Activated T-helper 2 cell treated with anti-CD3 and anti-CD28 coated beads, Interferon-gamma antibody, Interleukin-2, Interleukin-4, amounts not matched to agents 10 μg/mL and 5 μg/mL and 100 μg/mL, durations not matched to agents 14 hours and 24 hours and 36 hours (primary cell): ENCODE measurements around the gene DUSP6. TPM values are rescaled to one million over a fixed set of nuclear protein-coding genes. Genes with fewer than 3 reads are reported as not detected.

Experiments used
- DNase-seq: peaks from one replicate; pipeline ENCODE4 v3.0.0; 2021; ENCODE audit warnings: low spot score
- H3K27ac Mint-ChIP-seq: one replicate; pipeline ENCODE4 v1.8.0; 2021; ENCODE audit warnings: mixed read lengths
- H3K27me3 Mint-ChIP-seq: one replicate; pipeline ENCODE4 v1.8.0; 2021; ENCODE audit warnings: low read depth, mixed read lengths
- H3K36me3 Mint-ChIP-seq: one replicate; pipeline ENCODE4 v1.8.0; 2021; ENCODE audit warnings: low read depth, mixed read lengths
- H3K4me1 Mint-ChIP-seq: one replicate; pipeline ENCODE4 v1.8.0; 2021; ENCODE audit warnings: low read depth, mixed read lengths
- H3K4me3 Mint-ChIP-seq: one replicate; pipeline ENCODE4 v1.8.0; 2021; ENCODE audit warnings: low read depth, mild to moderate bottlenecking, moderate library complexity, mixed read lengths
- H3K9me3 Mint-ChIP-seq: one replicate; pipeline ENCODE4 v1.8.0; 2021; ENCODE audit warnings: mixed read lengths
- intact Hi-C: fragments of 100-400 bp; cut with micrococcal nuclease; formaldehyde crosslinking; loops from one replicate; pipeline ENCODE4 v1.15.1; 2023
- total RNA-seq: library from RNA; stranded (reverse); gene quantifications from 2 replicates; pipeline ENCODE4 v1.2.3, GENCODE V29; 2022

DUSP6 gene, protein sequence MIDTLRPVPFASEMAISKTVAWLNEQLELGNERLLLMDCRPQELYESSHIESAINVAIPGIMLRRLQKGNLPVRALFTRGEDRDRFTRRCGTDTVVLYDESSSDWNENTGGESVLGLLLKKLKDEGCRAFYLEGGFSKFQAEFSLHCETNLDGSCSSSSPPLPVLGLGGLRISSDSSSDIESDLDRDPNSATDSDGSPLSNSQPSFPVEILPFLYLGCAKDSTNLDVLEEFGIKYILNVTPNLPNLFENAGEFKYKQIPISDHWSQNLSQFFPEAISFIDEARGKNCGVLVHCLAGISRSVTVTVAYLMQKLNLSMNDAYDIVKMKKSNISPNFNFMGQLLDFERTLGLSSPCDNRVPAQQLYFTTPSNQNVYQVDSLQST
- 75.7 and 82.0 TPM in 2 replicates for total RNA-seq

DNA sequence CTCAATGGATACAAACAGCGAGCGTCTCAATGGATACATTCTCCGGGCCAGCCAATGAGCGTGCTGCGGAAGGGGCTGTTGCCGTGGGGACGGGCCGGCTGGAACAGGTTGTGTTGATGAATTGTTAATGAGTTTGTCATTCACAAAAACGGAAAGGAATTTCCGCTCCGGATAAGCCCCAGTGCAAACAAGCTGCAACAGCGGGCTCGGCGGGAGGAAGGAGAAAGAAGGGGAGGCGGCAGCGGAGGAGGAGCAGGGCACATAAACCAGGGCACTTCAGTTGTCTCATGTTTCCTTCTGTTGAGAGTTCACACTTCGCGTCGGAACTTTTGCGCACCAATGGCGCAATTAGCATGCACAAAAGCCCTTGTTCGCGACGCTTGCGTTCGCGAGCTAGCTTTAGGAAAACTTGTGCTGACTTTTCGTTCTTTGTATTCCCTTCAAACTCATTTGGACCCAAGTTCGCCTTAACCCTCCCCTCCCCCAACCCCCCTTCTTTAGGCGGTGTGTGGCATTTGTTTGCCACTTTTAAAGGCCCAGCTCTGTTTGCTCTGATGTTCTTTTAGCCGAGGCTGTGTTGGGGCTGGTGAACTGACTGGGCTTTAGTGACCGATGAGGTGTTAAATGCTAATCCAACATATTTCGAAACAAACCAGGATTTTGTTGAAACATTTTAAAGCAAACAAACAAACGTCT, at the start of gene DUSP6:
DUSP6 (minus strand) TSS at position 10 of the 696 bp plus-strand sequence. CDS start 462 bp downstream, outside the sequence.
- intact Hi-C loops = loop anchor here (1.0 to 2.0 kb wide), 12 partner anchors 18 to 333 kb away; partner anchors contain the start of gene POC1B
- Mint-ChIP-seq H3K4me1 (peaks cover 38% of the 10 kb centered on the region), H3K36me3 (peaks cover 49% of the 10 kb centered on the region)

GRCh38 chr12:89401433-89402058, 49.2 kb upstream of the DUSP6 start:
- Mint-ChIP-seq H3K27me3 (no peaks in the 10 kb centered on the region), H3K4me3 (no peak overlapping the region), H3K9me3 (peaks cover 6% of the 10 kb centered on the region), H3K36me3 (peaks cover 32% of the 10 kb centered on the region), H3K4me1 (peaks cover 21% of the 10 kb centered on the region), H3K27ac (no peak overlapping the region)
- intact Hi-C loops = no loop called here
- DNase-seq = no peak

More for the DNA sequence above, at the start of gene DUSP6:
- Mint-ChIP-seq H3K4me3 (peak within 1 kb of the TSS; percentile 97), H3K27ac (peak within 1 kb of the TSS; percentile 97), H3K9me3 (no peaks in the 10 kb centered on the region), H3K27me3 (no peaks in the 10 kb centered on the region)
- peak; percentile 96 for DNase-seq

- no peaks in the 10 kb centered on the region for H3K27me3 Mint-ChIP-seq
- no peak overlapping the region for H3K4me3 Mint-ChIP-seq
- H3K36me3 Mint-ChIP-seq = peaks cover 35% of the 10 kb centered on the region
- no peak for DNase-seq
- H3K27ac Mint-ChIP-seq = no peak overlapping the region
- intact Hi-C loops = no loop called here
- H3K9me3 Mint-ChIP-seq = peaks cover 6% of the 10 kb centered on the region
- peaks cover 22% of the 10 kb centered on the region for H3K4me1 Mint-ChIP-seq
These were observed 48.1 kb upstream of the DUSP6 start for GRCh38 chr12:89400415-89400814.

DNA sequence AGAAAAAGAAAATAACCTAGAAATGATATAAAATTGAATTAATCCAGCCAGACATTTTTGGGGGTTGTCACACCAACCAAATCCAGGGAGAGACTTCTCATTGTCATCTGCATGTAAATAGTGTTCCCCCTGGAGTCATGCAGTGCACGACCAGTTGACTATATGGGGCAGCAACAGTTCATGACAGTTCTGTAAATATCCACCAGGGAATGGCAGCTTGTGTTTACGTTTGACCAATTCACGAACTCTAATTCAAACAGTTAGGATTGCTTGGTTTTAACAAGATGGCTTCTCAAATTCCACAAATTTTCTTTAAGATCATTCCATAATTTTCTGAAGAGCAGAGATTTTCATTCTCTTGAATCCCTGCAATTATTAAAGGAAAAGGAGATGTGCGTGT, 43.4 kb upstream of the DUSP6 start:
- Mint-ChIP-seq H3K9me3 (no peaks in the 10 kb centered on the region), H3K27ac (no peak overlapping the region), H3K27me3 (no peaks in the 10 kb centered on the region), H3K36me3 (peaks cover 23% of the 10 kb centered on the region), H3K4me1 (peaks cover 37% of the 10 kb centered on the region), H3K4me3 (no peak overlapping the region)
- DNase-seq = no peak
- intact Hi-C loops = no loop called here

DNA sequence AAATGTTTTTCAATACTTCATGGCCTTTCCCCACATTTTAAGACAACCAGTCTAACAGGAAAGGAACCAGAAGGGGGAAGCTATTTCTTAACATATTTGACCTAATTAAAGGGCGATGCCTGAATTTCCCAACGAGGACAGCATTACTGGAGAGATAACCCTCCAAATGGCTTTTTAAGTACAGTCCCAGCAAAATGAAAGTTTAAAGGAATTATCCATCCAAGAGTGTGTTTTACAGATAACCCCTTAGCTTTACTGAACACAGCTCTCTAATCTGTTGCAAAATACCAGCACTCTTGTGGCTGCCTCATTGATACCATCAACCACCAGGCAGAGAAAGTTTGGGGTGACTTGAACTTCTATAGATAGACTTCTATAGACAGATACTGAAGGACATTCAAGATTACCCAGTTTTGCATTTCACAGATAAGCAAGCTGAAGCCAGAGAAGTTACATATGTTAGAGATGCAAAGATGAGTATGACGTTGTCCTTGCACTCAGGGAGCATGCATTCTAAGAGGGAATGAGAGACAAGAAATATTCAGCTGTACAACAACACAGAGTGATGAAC, 41.3 kb upstream of the DUSP6 start:
- H3K36me3 Mint-ChIP-seq = peaks cover 19% of the 10 kb centered on the region
- intact Hi-C loops = loop anchor here (5.0 kb wide), 2 partner anchors 34 to 131 kb away; no protein-coding TSS in a partner anchor
- H3K9me3 Mint-ChIP-seq = no peaks in the 10 kb centered on the region
- no peak for DNase-seq
- H3K27ac Mint-ChIP-seq = peak overlapping the region; percentile 1
- H3K4me3 Mint-ChIP-seq = no peak overlapping the region
- peaks cover 45% of the 10 kb centered on the region for H3K4me1 Mint-ChIP-seq
- H3K27me3 Mint-ChIP-seq = no peaks in the 10 kb centered on the region

- Mint-ChIP-seq H3K4me1 (peaks cover 38% of the 10 kb centered on the region), H3K27ac (no peak overlapping the region), H3K36me3 (peaks cover 14% of the 10 kb centered on the region), H3K27me3 (no peaks in the 10 kb centered on the region), H3K4me3 (no peak overlapping the region), H3K9me3 (no peaks in the 10 kb centered on the region)
- no peak for DNase-seq
- intact Hi-C loops = loop anchor here (5.0 kb wide), 2 partner anchors 35 to 130 kb away; no protein-coding TSS in a partner anchor
These were observed 40.1 kb upstream of the DUSP6 start for GRCh38 chr12:89392391-89392790.

- peak overlapping the region; percentile 47 for H3K27ac Mint-ChIP-seq
- peaks cover 37% of the 10 kb centered on the region for H3K4me1 Mint-ChIP-seq
- H3K27me3 Mint-ChIP-seq = no peaks in the 10 kb centered on the region
- peaks cover 14% of the 10 kb centered on the region for H3K36me3 Mint-ChIP-seq
- intact Hi-C loops = loop anchor here (2.0 to 5.0 kb wide), 3 partner anchors 35 to 130 kb away; no protein-coding TSS in a partner anchor
- no peak overlapping the region for H3K4me3 Mint-ChIP-seq
- H3K9me3 Mint-ChIP-seq = no peaks in the 10 kb centered on the region
- DNase-seq = no peak
These were observed 39.5 kb upstream of the DUSP6 start for GRCh38 chr12:89391726-89392336.

- no peaks in the 10 kb centered on the region for H3K9me3 Mint-ChIP-seq
- intact Hi-C loops = loop anchor here (1.0 to 5.0 kb wide), 11 partner anchors 15 to 351 kb away; no protein-coding TSS in a partner anchor
- peaks cover 32% of the 10 kb centered on the region for H3K4me1 Mint-ChIP-seq
- DNase-seq = no peak
- H3K4me3 Mint-ChIP-seq = no peak overlapping the region
- H3K27ac Mint-ChIP-seq = peak overlapping the region; percentile 87
- H3K36me3 Mint-ChIP-seq = peaks cover 11% of the 10 kb centered on the region
- H3K27me3 Mint-ChIP-seq = no peaks in the 10 kb centered on the region
These were observed 38.7 kb upstream of the DUSP6 start for GRCh38 chr12:89390802-89391673.

DNA sequence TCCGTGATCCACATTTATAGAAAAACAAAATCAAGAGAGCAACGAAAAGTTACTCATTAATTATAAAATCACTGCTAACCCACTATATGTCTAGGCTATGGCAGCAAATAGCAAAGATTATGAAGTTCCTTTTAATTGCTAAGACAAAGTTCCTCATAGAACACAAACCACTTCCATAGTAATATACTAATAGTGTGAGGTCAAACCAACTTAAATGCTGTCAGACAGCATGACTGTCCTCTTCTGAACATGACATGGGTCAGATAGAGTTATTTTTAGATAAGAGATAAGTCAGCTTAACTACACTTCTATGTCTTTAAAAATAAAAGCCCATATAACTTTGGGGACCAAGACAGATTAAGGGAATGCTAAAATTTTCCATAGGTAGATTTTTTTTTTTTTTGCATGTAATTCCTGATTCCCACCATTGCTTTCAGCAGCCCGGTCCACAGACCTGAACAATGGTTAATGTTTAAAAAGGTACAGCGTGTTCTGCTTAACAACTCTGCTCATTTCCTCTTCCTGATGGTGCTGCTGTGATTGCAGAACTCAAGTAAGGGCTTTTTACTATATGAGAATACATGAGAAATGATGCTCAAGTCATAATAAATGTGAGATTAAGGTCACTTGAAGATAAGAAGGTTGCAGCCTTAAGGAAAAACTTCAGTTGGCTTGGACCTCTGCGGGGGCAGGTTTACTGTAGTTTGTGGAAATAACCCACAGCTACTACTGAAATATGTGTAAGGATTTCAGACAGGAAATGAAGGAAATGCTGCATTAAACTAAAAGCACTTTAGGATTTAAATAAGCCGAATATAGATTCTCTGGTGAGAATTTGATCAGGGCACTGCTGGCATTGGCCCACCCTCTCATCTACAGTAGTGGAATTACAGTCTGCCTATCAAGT, 37.7 kb upstream of the DUSP6 start:
- H3K4me1 Mint-ChIP-seq = peaks cover 33% of the 10 kb centered on the region
- no peak for DNase-seq
- no peaks in the 10 kb centered on the region for H3K27me3 Mint-ChIP-seq
- H3K36me3 Mint-ChIP-seq = peaks cover 11% of the 10 kb centered on the region
- intact Hi-C loops = loop anchor here (1.0 to 5.0 kb wide), 11 partner anchors 14 to 350 kb away; no protein-coding TSS in a partner anchor
- H3K4me3 Mint-ChIP-seq = peak overlapping the region; percentile 2
- no peaks in the 10 kb centered on the region for H3K9me3 Mint-ChIP-seq
- peak overlapping the region; percentile 87 for H3K27ac Mint-ChIP-seq

GRCh38 chr12:89386138-89386537, 33.8 kb upstream of the DUSP6 start:
- intact Hi-C loops = no loop called here
- no peak overlapping the region for H3K27ac Mint-ChIP-seq
- no peaks in the 10 kb centered on the region for H3K36me3 Mint-ChIP-seq
- H3K4me1 Mint-ChIP-seq = peaks cover 42% of the 10 kb centered on the region
- DNase-seq = no peak
- no peak overlapping the region for H3K4me3 Mint-ChIP-seq
- H3K9me3 Mint-ChIP-seq = no peaks in the 10 kb centered on the region
- no peaks in the 10 kb centered on the region for H3K27me3 Mint-ChIP-seq

GRCh38 chr12:89384807-89385206, 32.5 kb upstream of the DUSP6 start:
- H3K27ac Mint-ChIP-seq = no peak overlapping the region
- H3K4me1 Mint-ChIP-seq = peaks cover 30% of the 10 kb centered on the region
- H3K9me3 Mint-ChIP-seq = no peaks in the 10 kb centered on the region
- no peaks in the 10 kb centered on the region for H3K36me3 Mint-ChIP-seq
- H3K4me3 Mint-ChIP-seq = no peak overlapping the region
- no peak for DNase-seq
- intact Hi-C loops = no loop called here
- H3K27me3 Mint-ChIP-seq = no peaks in the 10 kb centered on the region
